ENCODE results near the gene HOXA3. TPM values are rescaled to one million over a fixed set of nuclear protein-coding genes. Genes with fewer than 3 reads are reported as not detected.

Gene HOXA3
- total RNA-seq, 1 experiment from 2014 or later, result 9.2 TPM

DNA sequence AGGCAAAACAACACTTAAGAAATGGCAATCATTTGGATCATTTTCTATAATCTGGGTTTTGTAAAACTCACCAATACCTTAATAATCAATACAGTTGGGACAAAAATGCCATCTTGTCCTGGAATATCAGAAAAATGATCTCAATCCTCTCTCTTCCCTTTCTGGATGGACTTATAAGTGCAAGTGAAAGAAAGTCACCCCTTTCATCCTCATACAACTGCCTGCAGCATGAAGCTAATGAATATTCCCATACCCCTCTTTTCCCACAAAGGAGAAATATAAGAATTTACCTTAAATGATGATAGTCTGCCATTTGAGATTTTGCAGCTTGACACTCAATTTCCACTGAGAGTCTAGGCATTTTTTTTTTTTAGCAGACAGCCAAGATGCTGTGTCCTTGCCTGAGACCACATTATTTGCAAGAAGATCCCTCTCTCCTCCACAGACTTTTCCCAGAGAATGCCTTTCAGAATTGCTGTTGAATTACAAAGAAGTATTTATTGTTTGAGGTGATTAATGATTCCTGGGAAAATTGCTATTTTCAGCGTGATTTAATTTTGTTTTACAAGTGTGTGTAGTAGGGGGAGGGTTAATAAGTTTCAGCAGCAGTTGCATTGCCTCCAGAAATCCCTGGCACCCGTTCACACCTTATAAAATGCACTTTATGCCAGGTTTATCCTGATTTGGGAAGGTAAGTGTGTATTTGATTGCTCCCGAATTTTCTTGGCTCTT is 25.6 kb downstream of the HOXA3 start:
- Histone ChIP-seq H4K20me1 (ENCODE audit: insufficient read depth) (no peaks in the 10 kb centered on the region), H3K27me3 (ENCODE audit: insufficient read depth, low read length) (peaks cover 32% of the 10 kb centered on the region), H3K36me3 (ENCODE audit: control insufficient read depth in 1 of 2, insufficient read depth in 2 of 2, low read length in 2 of 2) (no peaks in the 10 kb centered on the region), H3K4me1 (ENCODE audit: control insufficient read depth in 1 of 2, insufficient read depth in 2 of 2, low read length in 2 of 2) (peaks cover 26 to 70% of the 10 kb centered on the region in 2 experiments), H3K9ac (ENCODE audit: low read length) (no peak overlapping the region), H3K4me3 (replicated peaks in 1 of 2; ENCODE audit: low read depth in 1 of 2, low read length in 2 of 2) (no peak overlapping the region), H3K9me3 (ENCODE audit: control insufficient read depth in 1 of 2, insufficient read depth in 1 of 2, low read depth in 1 of 2, low read length in 2 of 2) (no peaks in the 10 kb centered on the region), H2AFZ (ENCODE audit: low read depth, low read length, poor library complexity, severe bottlenecking) (no peak overlapping the region), H3K27ac (ENCODE audit: low read depth, low read length) (no peak overlapping the region), H3K4me2 (ENCODE audit: low read length) (no peak overlapping the region), H3K79me2 (ENCODE audit: insufficient read depth, low read length) (no peaks in the 10 kb centered on the region), H3K9me2 (ENCODE audit: insufficient read depth) (no peaks in the 10 kb centered on the region)
- ChIA-PET RAD21 (ENCODE audit: low non-redundant PET in 1 of 2, low total read pairs in 2 of 2, uncharacterized antibody in 2 of 2, unreplicated experiment in 2 of 2) (no interaction called here), CTCF (no interaction called here), POLR2A (no interaction called here)
- intact Hi-C loops (cut with micrococcal nuclease), result no loop called here
- BruUV-seq (replicated peaks), result no TSS peak
- ATAC-seq (no peak), DNase-seq (ENCODE audit: low read depth, low spot score) (no peak)
- TF ChIP-seq FOSL1 (IDR thresholded peaks at IDR 0.05; ENCODE audit: low read depth), result no peak
- TF ChIP-seq ELF1 (IDR thresholded peaks at IDR 0.05; ENCODE audit: borderline replicate concordance, low read depth), result no peak
- TF ChIP-seq EZH2phosphoT487 (IDR thresholded peaks at IDR 0.05; ENCODE audit: borderline replicate concordance), result no peak
- no peak for TF ChIP-seq SP1 (IDR thresholded peaks at IDR 0.05; ENCODE audit: low read depth)
- no peak for TF ChIP-seq EZH2 (IDR thresholded peaks at IDR 0.05)
- TF ChIP-seq, protein P1, sequence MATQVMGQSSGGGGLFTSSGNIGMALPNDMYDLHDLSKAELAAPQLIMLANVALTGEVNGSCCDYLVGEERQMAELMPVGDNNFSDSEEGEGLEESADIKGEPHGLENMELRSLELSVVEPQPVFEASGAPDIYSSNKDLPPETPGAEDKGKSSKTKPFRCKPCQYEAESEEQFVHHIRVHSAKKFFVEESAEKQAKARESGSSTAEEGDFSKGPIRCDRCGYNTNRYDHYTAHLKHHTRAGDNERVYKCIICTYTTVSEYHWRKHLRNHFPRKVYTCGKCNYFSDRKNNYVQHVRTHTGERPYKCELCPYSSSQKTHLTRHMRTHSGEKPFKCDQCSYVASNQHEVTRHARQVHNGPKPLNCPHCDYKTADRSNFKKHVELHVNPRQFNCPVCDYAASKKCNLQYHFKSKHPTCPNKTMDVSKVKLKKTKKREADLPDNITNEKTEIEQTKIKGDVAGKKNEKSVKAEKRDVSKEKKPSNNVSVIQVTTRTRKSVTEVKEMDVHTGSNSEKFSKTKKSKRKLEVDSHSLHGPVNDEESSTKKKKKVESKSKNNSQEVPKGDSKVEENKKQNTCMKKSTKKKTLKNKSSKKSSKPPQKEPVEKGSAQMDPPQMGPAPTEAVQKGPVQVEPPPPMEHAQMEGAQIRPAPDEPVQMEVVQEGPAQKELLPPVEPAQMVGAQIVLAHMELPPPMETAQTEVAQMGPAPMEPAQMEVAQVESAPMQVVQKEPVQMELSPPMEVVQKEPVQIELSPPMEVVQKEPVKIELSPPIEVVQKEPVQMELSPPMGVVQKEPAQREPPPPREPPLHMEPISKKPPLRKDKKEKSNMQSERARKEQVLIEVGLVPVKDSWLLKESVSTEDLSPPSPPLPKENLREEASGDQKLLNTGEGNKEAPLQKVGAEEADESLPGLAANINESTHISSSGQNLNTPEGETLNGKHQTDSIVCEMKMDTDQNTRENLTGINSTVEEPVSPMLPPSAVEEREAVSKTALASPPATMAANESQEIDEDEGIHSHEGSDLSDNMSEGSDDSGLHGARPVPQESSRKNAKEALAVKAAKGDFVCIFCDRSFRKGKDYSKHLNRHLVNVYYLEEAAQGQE (IDR thresholded peaks at IDR 0.05; ENCODE audit: low read depth), result no peak
- TF ChIP-seq, protein P2, sequence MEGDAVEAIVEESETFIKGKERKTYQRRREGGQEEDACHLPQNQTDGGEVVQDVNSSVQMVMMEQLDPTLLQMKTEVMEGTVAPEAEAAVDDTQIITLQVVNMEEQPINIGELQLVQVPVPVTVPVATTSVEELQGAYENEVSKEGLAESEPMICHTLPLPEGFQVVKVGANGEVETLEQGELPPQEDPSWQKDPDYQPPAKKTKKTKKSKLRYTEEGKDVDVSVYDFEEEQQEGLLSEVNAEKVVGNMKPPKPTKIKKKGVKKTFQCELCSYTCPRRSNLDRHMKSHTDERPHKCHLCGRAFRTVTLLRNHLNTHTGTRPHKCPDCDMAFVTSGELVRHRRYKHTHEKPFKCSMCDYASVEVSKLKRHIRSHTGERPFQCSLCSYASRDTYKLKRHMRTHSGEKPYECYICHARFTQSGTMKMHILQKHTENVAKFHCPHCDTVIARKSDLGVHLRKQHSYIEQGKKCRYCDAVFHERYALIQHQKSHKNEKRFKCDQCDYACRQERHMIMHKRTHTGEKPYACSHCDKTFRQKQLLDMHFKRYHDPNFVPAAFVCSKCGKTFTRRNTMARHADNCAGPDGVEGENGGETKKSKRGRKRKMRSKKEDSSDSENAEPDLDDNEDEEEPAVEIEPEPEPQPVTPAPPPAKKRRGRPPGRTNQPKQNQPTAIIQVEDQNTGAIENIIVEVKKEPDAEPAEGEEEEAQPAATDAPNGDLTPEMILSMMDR (IDR thresholded peaks at IDR 0.05 in 2 of 3, conservative IDR thresholded peaks at IDR 0.05 in 1 of 3; ENCODE audit: borderline replicate concordance in 1 of 3, insufficient read depth in 1 of 3, low read depth in 2 of 3, low read length in 2 of 3), result no peak
- TF ChIP-seq EGR1 (IDR thresholded peaks at IDR 0.05; ENCODE audit: low read depth), result no peak
- TF ChIP-seq JUND (IDR thresholded peaks at IDR 0.05), result no peak
- no peak for TF ChIP-seq TCF7L2 (IDR thresholded peaks at IDR 0.05; ENCODE audit: borderline replicate concordance, extremely low read depth, insufficient read depth, insufficient read length)
- TF ChIP-seq CBX3 (IDR thresholded peaks at IDR 0.05; ENCODE audit: low read depth), result no peak

Data from HCT116 (cell line).